ENCODE data around the gene PDE7B.

GRCh38 chr6:135993361-135993760 lies 141.9 kb downstream of the PDE7B start:
- TF ChIP-seq CTCF (IDR thresholded peaks at IDR 0.05) (no peak), POLR2AphosphoS5 (IDR thresholded peaks at IDR 0.05; ENCODE audit: low read depth, low read length) (no peak)

Data from Panc1 (cell line).